Astrocyte (in vitro differentiated cells and primary cell): ENCODE results near the gene ZNF77.

Experiments used
- EZH2 ChIP-seq: IDR thresholded peaks from 2 replicates; pipeline ENCODE4 v1.6.1; 2012; ENCODE audit warnings: mild to moderate bottlenecking, low read length, inconsistent platforms; ENCODE audit not compliant: insufficient read depth
- TF ChIP-seq, protein P1 (sequence below): IDR thresholded peaks from 2 replicates; pipeline ENCODE4 v1.5.1; 2011; ENCODE audit warnings: low read depth, mild to moderate bottlenecking, inconsistent platforms, low read length, moderate library complexity; ENCODE audit not compliant: insufficient read depth

DNA sequence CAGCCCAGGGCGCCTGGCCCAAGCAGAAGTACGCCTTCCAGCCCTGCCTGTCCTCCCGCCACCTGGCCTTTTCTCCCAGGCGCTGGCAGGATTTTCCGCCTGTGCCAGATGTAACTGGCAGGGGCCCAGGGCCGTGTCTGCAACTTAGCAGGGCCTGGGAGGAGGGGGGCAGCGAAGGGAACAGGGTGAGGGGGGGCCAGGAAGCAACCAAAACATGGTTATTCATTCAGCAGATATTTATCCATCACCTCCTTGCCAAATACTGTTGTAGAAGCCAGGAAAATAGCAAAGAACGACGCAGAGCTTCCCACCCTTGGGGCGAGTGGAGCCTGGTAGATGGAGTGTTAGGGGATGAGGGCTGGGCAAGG is 38.2 kb upstream of the ZNF77 start:
- TF ChIP-seq, protein P1, sequence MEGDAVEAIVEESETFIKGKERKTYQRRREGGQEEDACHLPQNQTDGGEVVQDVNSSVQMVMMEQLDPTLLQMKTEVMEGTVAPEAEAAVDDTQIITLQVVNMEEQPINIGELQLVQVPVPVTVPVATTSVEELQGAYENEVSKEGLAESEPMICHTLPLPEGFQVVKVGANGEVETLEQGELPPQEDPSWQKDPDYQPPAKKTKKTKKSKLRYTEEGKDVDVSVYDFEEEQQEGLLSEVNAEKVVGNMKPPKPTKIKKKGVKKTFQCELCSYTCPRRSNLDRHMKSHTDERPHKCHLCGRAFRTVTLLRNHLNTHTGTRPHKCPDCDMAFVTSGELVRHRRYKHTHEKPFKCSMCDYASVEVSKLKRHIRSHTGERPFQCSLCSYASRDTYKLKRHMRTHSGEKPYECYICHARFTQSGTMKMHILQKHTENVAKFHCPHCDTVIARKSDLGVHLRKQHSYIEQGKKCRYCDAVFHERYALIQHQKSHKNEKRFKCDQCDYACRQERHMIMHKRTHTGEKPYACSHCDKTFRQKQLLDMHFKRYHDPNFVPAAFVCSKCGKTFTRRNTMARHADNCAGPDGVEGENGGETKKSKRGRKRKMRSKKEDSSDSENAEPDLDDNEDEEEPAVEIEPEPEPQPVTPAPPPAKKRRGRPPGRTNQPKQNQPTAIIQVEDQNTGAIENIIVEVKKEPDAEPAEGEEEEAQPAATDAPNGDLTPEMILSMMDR: no peak
- TF ChIP-seq EZH2: no peak
